ENCODE data around the gene XPR1.

GRCh38 chr1:180785291-180785690 lies 153.5 kb downstream of the XPR1 start:
- TF ChIP-seq CTCF (IDR thresholded peaks at IDR 0.05 in 2 of 3, conservative IDR thresholded peaks at IDR 0.05 in 1 of 3; ENCODE audit: control insufficient read depth in 2 of 3, extremely low read depth in 1 of 3, insufficient read depth in 1 of 3, low read depth in 3 of 3, low read length in 3 of 3) (no peak), DPF2 (IDR thresholded peaks at IDR 0.05) (no peak), HDGF (IDR thresholded peaks at IDR 0.05) (no peak), POLR2AphosphoS5 (IDR thresholded peaks at IDR 0.05; ENCODE audit: low read length) (no peak), CHD2 (IDR thresholded peaks at IDR 0.05; ENCODE audit: borderline replicate concordance, low read depth, low read length) (no peak), CHD4 (IDR thresholded peaks at IDR 0.05) (no peak), BCL11A (IDR thresholded peaks at IDR 0.05; ENCODE audit: low read depth, low read length) (no peak), PKNOX1 (IDR thresholded peaks at IDR 0.05) (no peak)
